ENCODE results near the gene TPSG1.

Gene TPSG1

GRCh38 chr16:1220841-1221627 is 4.0 kb downstream of the TPSG1 start:
- ATAC-seq (ENCODE audit: low read depth): no peak
- Histone ChIP-seq H3K9me3 (ENCODE audit: severe bottlenecking) (no peaks in the 10 kb centered on the region), H3K27me3 (ENCODE audit: insufficient read depth, poor library complexity, severe bottlenecking) (no peaks in the 10 kb centered on the region), H3K36me3 (ENCODE audit: low read depth) (no peaks in the 10 kb centered on the region), H3K27ac (ENCODE audit: poor library complexity, severe bottlenecking) (no peak overlapping the region), H3K4me3 (ENCODE audit: severe bottlenecking) (no peak overlapping the region), H3K4me1 (ENCODE audit: insufficient read depth, poor library complexity, severe bottlenecking) (no peaks in the 10 kb centered on the region)
- TF ChIP-seq CTCF (IDR thresholded peaks at IDR 0.05; ENCODE audit: poor library complexity, severe bottlenecking): no peak
- DNase-seq (ENCODE audit: low spot score): no peak

GRCh38 chr16:1220098-1220728 is 4.9 kb downstream of the TPSG1 start:
- no peaks in the 10 kb centered on the region for H3K9me3 ChIP-seq (ENCODE audit: severe bottlenecking)
- DNase-seq (ENCODE audit: low spot score): no peak
- no peak for TF ChIP-seq CTCF (IDR thresholded peaks at IDR 0.05; ENCODE audit: poor library complexity, severe bottlenecking)
- no peaks in the 10 kb centered on the region for H3K27me3 ChIP-seq (ENCODE audit: insufficient read depth, poor library complexity, severe bottlenecking)
- H3K4me1 ChIP-seq (ENCODE audit: insufficient read depth, poor library complexity, severe bottlenecking): no peaks in the 10 kb centered on the region
- H3K4me3 ChIP-seq (ENCODE audit: severe bottlenecking): no peak overlapping the region
- H3K27ac ChIP-seq (ENCODE audit: poor library complexity, severe bottlenecking): no peak overlapping the region
- no peak for ATAC-seq (ENCODE audit: low read depth)
- H3K36me3 ChIP-seq (ENCODE audit: low read depth): no peaks in the 10 kb centered on the region

GRCh38 chr16:1218930-1219611 is 6.0 kb downstream of the TPSG1 start:
- TF ChIP-seq CTCF (IDR thresholded peaks at IDR 0.05; ENCODE audit: poor library complexity, severe bottlenecking): no peak
- no peaks in the 10 kb centered on the region for H3K4me1 ChIP-seq (ENCODE audit: insufficient read depth, poor library complexity, severe bottlenecking)

GRCh38 chr16:1218061-1218929 is 6.8 kb downstream of the TPSG1 start:
- H3K27ac ChIP-seq (ENCODE audit: poor library complexity, severe bottlenecking): no peak overlapping the region
- no peak for TF ChIP-seq CTCF (IDR thresholded peaks at IDR 0.05; ENCODE audit: poor library complexity, severe bottlenecking)
- no peak for ATAC-seq (ENCODE audit: low read depth)
- H3K36me3 ChIP-seq (ENCODE audit: low read depth): no peaks in the 10 kb centered on the region
- H3K9me3 ChIP-seq (ENCODE audit: severe bottlenecking): no peaks in the 10 kb centered on the region
- no peak overlapping the region for H3K4me3 ChIP-seq (ENCODE audit: severe bottlenecking)
- no peaks in the 10 kb centered on the region for H3K4me1 ChIP-seq (ENCODE audit: insufficient read depth, poor library complexity, severe bottlenecking)
- DNase-seq (ENCODE audit: low spot score): no peak
- H3K27me3 ChIP-seq (ENCODE audit: insufficient read depth, poor library complexity, severe bottlenecking): no peaks in the 10 kb centered on the region

More at GRCh38 chr16:1218930-1219611, 6.0 kb downstream of the TPSG1 start:
- Histone ChIP-seq H3K4me3 (ENCODE audit: severe bottlenecking) (no peak overlapping the region), H3K9me3 (ENCODE audit: severe bottlenecking) (no peaks in the 10 kb centered on the region), H3K36me3 (ENCODE audit: low read depth) (no peaks in the 10 kb centered on the region), H3K27me3 (ENCODE audit: insufficient read depth, poor library complexity, severe bottlenecking) (no peaks in the 10 kb centered on the region), H3K27ac (ENCODE audit: poor library complexity, severe bottlenecking) (no peak overlapping the region)
- ATAC-seq (ENCODE audit: low read depth): 0 out of 3 replicates have a peak, but pooled peaks have one; percentile 11
- DNase-seq (ENCODE audit: low spot score): no peak
